Measurements from ENCODE around the gene TMEM200C.

The TMEM200C gene

GRCh38 chr18:5895299-5895875, at the start of gene TMEM200C:
Gene TMEM200C (minus strand): TSS chr18:5895522. CDS start chr18:5892063, 3,459 bp downstream.
- no peak for DNase-seq

- DNase-seq = no peak
Measured at GRCh38 chr18:5944448-5944847, 49.1 kb upstream of the TMEM200C start.

- no peak for DNase-seq
Measured at GRCh38 chr18:5943514-5943913, 48.2 kb upstream of the TMEM200C start.

GRCh38 chr18:5942591-5942990, 47.3 kb upstream of the TMEM200C start:
- DNase-seq = no peak

- DNase-seq = no peak
Measured at GRCh38 chr18:5941890-5942289, 46.6 kb upstream of the TMEM200C start.

- no peak for DNase-seq
Measured at GRCh38 chr18:5939801-5940667, 44.7 kb upstream of the TMEM200C start.

GRCh38 chr18:5937795-5938194, 42.5 kb upstream of the TMEM200C start:
- no peak for DNase-seq

GRCh38 chr18:5937121-5937520, 41.8 kb upstream of the TMEM200C start:
- DNase-seq = no peak

- DNase-seq = no peak
Measured at GRCh38 chr18:5930789-5931188, 35.5 kb upstream of the TMEM200C start.

GRCh38 chr18:5918205-5918858, 23.0 kb upstream of the TMEM200C start:
- no peak for DNase-seq

GRCh38 chr18:5914951-5915350, 19.6 kb upstream of the TMEM200C start:
- DNase-seq = no peak

- DNase-seq = no peak
Measured at GRCh38 chr18:5914016-5914415, 18.7 kb upstream of the TMEM200C start.

GRCh38 chr18:5912566-5912965, 17.2 kb upstream of the TMEM200C start:
- no peak for DNase-seq

- no peak for DNase-seq
Measured at GRCh38 chr18:5909125-5909524, 13.8 kb upstream of the TMEM200C start.

- no peak for DNase-seq
Measured at GRCh38 chr18:5903386-5903785, 8.1 kb upstream of the TMEM200C start.

- DNase-seq = no peak
Measured at GRCh38 chr18:5900262-5900661, 4.9 kb upstream of the TMEM200C start.

GRCh38 chr18:5899835-5900234, 4.5 kb upstream of the TMEM200C start:
- DNase-seq = no peak

- no peak for DNase-seq
Measured at GRCh38 chr18:5895876-5896740, 786 bp upstream of the TMEM200C start.

- no peak for DNase-seq
Measured at GRCh38 chr18:5894611-5895298, 567 bp downstream of the TMEM200C start.

- no peak for DNase-seq
Measured at GRCh38 chr18:5893956-5894610, 1.2 kb downstream of the TMEM200C start.

- no peak for DNase-seq
Measured at GRCh38 chr18:5892823-5893431, 2.4 kb downstream of the TMEM200C start.
